B cell (primary cell): Measurements from ENCODE around the gene TMPRSS11E. TPM values are rescaled to one million over a fixed set of nuclear protein-coding genes. Genes with fewer than 3 reads are reported as not detected.

Source experiments
- ATAC-seq: fragments of 200-7000 bp; cut with Tn5 transposase; one replicate; pipeline ENCODE4 v1.10.0; 2021; ENCODE audit warnings: low read depth, mild to moderate bottlenecking, moderate number of reproducible peaks, moderate library complexity
- CTCF ChIA-PET: fragments of 350-600 bp; sonication (Branson Sonifier 250); formaldehyde crosslinking; loops from one replicate; lab custom pipeline; 2021; ENCODE audit warnings: antibody characterized with exemption, inconsistent platforms; lab: Charles Lee
- POLR2A ChIA-PET: fragments of 350-600 bp; sonication (Branson Sonifier 250); formaldehyde crosslinking; loops from one replicate; lab custom pipeline; 2021; ENCODE audit warnings: antibody characterized with exemption; lab: Charles Lee
- DNase-seq: peaks from one replicate; pipeline ENCODE4 v3.0.0; 2013
- H2AFZ ChIP-seq: 2 replicates; pipeline ENCODE4 v1.6.1; 2012; ENCODE audit warnings: mild to moderate bottlenecking, low read depth, low read length; ENCODE audit not compliant: insufficient read depth, poor library complexity, severe bottlenecking
- H3K27ac ChIP-seq, 2 donors: 1 replicate in 1 of 2; 2 replicates in 1 of 2; pipeline ENCODE4 v1.5.1; 2012 to 2013; ENCODE audit warnings: low read length in 2 of 2, mild to moderate bottlenecking in 2 of 2, moderate library complexity in 1 of 2
- H3K27me3 ChIP-seq, 4 experiments: fragments of 200-600 bp in 1 of 4; sonication (generic) in 1 of 4; replicated peaks in 1 of 4; 1 replicate in 2 of 4; 2 replicates in 2 of 4; pipeline versions ENCODE4 v1.6.1 to v1.7.0; 2013 to 2016; ENCODE audit warnings: low read length in 3 of 4, mild to moderate bottlenecking in 2 of 4, mixed read lengths in 1 of 4, moderate library complexity in 1 of 4; ENCODE audit not compliant: insufficient read depth in 4 of 4, control insufficient read depth in 3 of 4; ENCODE audit errors: control extremely low read depth in 1 of 4
- H3K36me3 ChIP-seq, 2 experiments: replicated peaks in 1 of 2; 1 replicate in 1 of 2; 2 replicates in 1 of 2; pipeline versions ENCODE4 v1.6.1 to v1.7.1; 2013; ENCODE audit warnings: low read length in 1 of 2; ENCODE audit not compliant: insufficient read depth in 2 of 2, control insufficient read depth in 1 of 2; ENCODE audit errors: control extremely low read depth in 1 of 2, extremely low read depth in 1 of 2
- H3K4me1 ChIP-seq, 2 donors: fragments of 200-600 bp in 1 of 2; sonication (generic) in 1 of 2; 1 replicate in 1 of 2; 2 replicates in 1 of 2; pipeline versions ENCODE4 v1.5.1 to v1.6.1; 2013 to 2017; ENCODE audit warnings: low read length in 2 of 2; ENCODE audit not compliant: control insufficient read depth in 2 of 2, insufficient read depth in 2 of 2
- H3K4me2 ChIP-seq: replicated peaks from 2 replicates; pipeline ENCODE3; 2012; ENCODE audit warnings: mild to moderate bottlenecking, low read depth, low read length; ENCODE audit not compliant: poor library complexity, severe bottlenecking
- H3K4me3 ChIP-seq, 5 experiments: fragments of 200-600 bp in 1 of 5; sonication (generic) in 1 of 5; 1 replicate in 3 of 5; 2 replicates in 2 of 5; pipeline versions ENCODE4 v1.5.1 to v1.7.0; 2011 to 2016; ENCODE audit warnings: low read length in 4 of 5, mild to moderate bottlenecking in 4 of 5, low read depth in 2 of 5, control low read depth in 1 of 5, moderate library complexity in 1 of 5; ENCODE audit not compliant: insufficient read depth in 1 of 5; ENCODE audit errors: control extremely low read depth in 1 of 5, extremely low read depth in 1 of 5
- H3K79me2 ChIP-seq: fragments of 200-600 bp; sonication (generic); one replicate; pipeline ENCODE4 v1.6.0; 2016; ENCODE audit warnings: low read length; ENCODE audit not compliant: control insufficient read depth, insufficient read depth
- H3K9ac ChIP-seq: fragments of 200-600 bp; sonication (generic); 2 replicates; pipeline ENCODE4 v1.6.1; 2017; ENCODE audit warnings: mild to moderate bottlenecking, low read length, moderate library complexity
- H3K9me3 ChIP-seq, 3 donors: one replicate each; pipeline versions ENCODE4 v1.6.1 to v1.7.1; 2013; ENCODE audit warnings: low read length in 2 of 3; ENCODE audit not compliant: control insufficient read depth in 2 of 3, insufficient read depth in 1 of 3; ENCODE audit errors: control extremely low read depth in 1 of 3
- H4K20me1 ChIP-seq: 2 replicates; pipeline ENCODE4 v1.6.0; 2012; ENCODE audit warnings: mild to moderate bottlenecking, low read length; ENCODE audit not compliant: insufficient read depth, control insufficient read depth, poor library complexity, severe bottlenecking
- H3K27ac Mint-ChIP-seq: one replicate; pipeline ENCODE4 v1.8.0; 2021; ENCODE audit warnings: mixed read lengths
- H3K27me3 Mint-ChIP-seq: one replicate; pipeline ENCODE4 v1.8.0; 2021; ENCODE audit warnings: mixed read lengths
- H3K4me1 Mint-ChIP-seq: one replicate; pipeline ENCODE4 v1.8.0; 2021; ENCODE audit warnings: mixed read lengths
- H3K4me3 Mint-ChIP-seq: one replicate; pipeline ENCODE4 v1.8.0; 2021; ENCODE audit warnings: mixed read lengths
- H3K9me3 Mint-ChIP-seq: one replicate; pipeline ENCODE4 v1.8.0; 2022; ENCODE audit warnings: mixed read lengths; ENCODE audit not compliant: insufficient read depth
- CTCF ChIP-seq: fragments of 200-600 bp; IDR thresholded peaks from one replicate; pipeline ENCODE4 v1.8.0; 2022; ENCODE audit warnings: antibody characterized with exemption, mild to moderate bottlenecking
- EZH2 ChIP-seq: IDR thresholded peaks from 2 replicates; pipeline ENCODE4 v1.6.1; 2012; ENCODE audit warnings: borderline replicate concordance, low read depth, mild to moderate bottlenecking, moderate library complexity, low read length; ENCODE audit not compliant: insufficient read depth, poor library complexity, severe bottlenecking
- WGBS: methylation state at CpG from one replicate; pipeline ENCODE4 v1.1.5; 2013; ENCODE audit warnings: missing lambda C conversion rate; ENCODE audit not compliant: insufficient coverage; 5-methylcytosine and 5-hydroxymethylcytosine counted together
- intact Hi-C: fragments of 100-400 bp; cut with micrococcal nuclease; formaldehyde crosslinking; loops from one replicate; pipeline ENCODE4 v1.10.0; 2022
- polyA plus RNA-seq: library from polyadenylated mRNA; depleted of rRNA; stranded (reverse); fragments of >200 nt; gene quantifications from 2 replicates; pipeline ENCODE4 v1.2.3, GENCODE V29; 2012
- total RNA-seq, 2 donors: library from RNA; stranded (reverse); fragments of 120-200 nt in 1 of 2; gene quantifications; 1 replicate in 1 of 2; 2 replicates in 1 of 2; pipeline versions ENCODE4 v1.2.3 to v1.2.4, GENCODE V29; 2013 to 2022

TMPRSS11E gene
- total and polyA plus RNA-seq, 2 donors (not counting 1 experiment from before 2014, with no cell fraction given): 0.06 TPM; not detected in 1

GRCh38 chr4:68463796-68464195 is 16.5 kb downstream of the TMPRSS11E start:
- Histone ChIP-seq H3K4me2 (no peak overlapping the region), H3K79me2 (no peaks in the 10 kb centered on the region), H3K4me1 (no peaks in the 10 kb centered on the region), H3K27ac (no peak overlapping the region), H3K36me3 (no peaks in the 10 kb centered on the region), H4K20me1 (no peaks in the 10 kb centered on the region), H2AFZ (no peak overlapping the region), H3K9me3 (no peaks in the 10 kb centered on the region), H3K4me3 (no peak overlapping the region), H3K27me3 (no peaks in the 10 kb centered on the region), H3K9ac (no peak overlapping the region)
- H3K4me1 Mint-ChIP-seq: no peaks in the 10 kb centered on the region
- ChIA-PET POLR2A (no interaction called here), CTCF (no interaction called here)
- H3K4me3 Mint-ChIP-seq: no peak overlapping the region
- ATAC-seq: no peak
- TF ChIP-seq CTCF (no peak), EZH2 (no peak)
- WGBS: no CpG with 5 or more reads among the region's 2 CpGs
- intact Hi-C loops: no loop called here
- H3K9me3 Mint-ChIP-seq: no peaks in the 10 kb centered on the region
- H3K27ac Mint-ChIP-seq: no peak overlapping the region
- no peaks in the 10 kb centered on the region for H3K27me3 Mint-ChIP-seq
- DNase-seq: no peak

- Histone ChIP-seq H3K9me3 (no peaks in the 10 kb centered on the region), H3K79me2 (no peaks in the 10 kb centered on the region), H3K9ac (no peak overlapping the region), H3K4me1 (no peaks in the 10 kb centered on the region), H3K27ac (no peak overlapping the region), H3K4me3 (no peak overlapping the region), H3K27me3 (no peaks in the 10 kb centered on the region), H2AFZ (no peak overlapping the region), H3K4me2 (no peak overlapping the region), H3K36me3 (no peaks in the 10 kb centered on the region), H4K20me1 (no peaks in the 10 kb centered on the region)
- DNase-seq: no peak
- 100% methylated on average over 1 of the region's 1 CpG for WGBS
- ChIA-PET POLR2A (no interaction called here), CTCF (no interaction called here)
- Mint-ChIP-seq H3K4me1 (no peaks in the 10 kb centered on the region), H3K27me3 (no peaks in the 10 kb centered on the region), H3K9me3 (no peaks in the 10 kb centered on the region), H3K4me3 (no peak overlapping the region), H3K27ac (no peak overlapping the region)
- no peak for TF ChIP-seq CTCF
- no peak for TF ChIP-seq EZH2
- intact Hi-C loops: no loop called here
- no peak for ATAC-seq
These were observed 17.8 kb downstream of the TMPRSS11E start for GRCh38 chr4:68465058-68465457.
